ENCODE data around the gene CLNS1A. TPM values are rescaled to one million over a fixed set of nuclear protein-coding genes. Genes with fewer than 3 reads are reported as not detected.
"Not testable (repeated sequence)": the region's sequence is repeated elsewhere in the genome, so short reads cannot be mapped to it uniquely, and the experiment has no call there.

CLNS1A gene
- total RNA-seq, 8 experiments from 2014 or later: 94.9 to 163 (median 144) TPM

- Histone ChIP-seq H3K27ac (no peak overlapping the region), H3K4me1 (replicated peaks in 1 of 2) (no peaks in the 10 kb centered on the region), H3K4me3 (no peak overlapping the region)
- WGBS, 10 experiments: 33 to 83% (median 67%) methylated on average over 1 to 3 of the region's 3 CpGs; no CpG with 5 or more reads in 1 of the 10 experiments
- no peak for ATAC-seq (replicated peaks in 6 of 8)
- in situ Hi-C loops (cut with MboI; ENCODE audit: low pct_unique_long_range_greater_than_20kb in 2 of 9, low sequenced_read_pairs in 9 of 9, unreplicated experiment in 9 of 9): no loop called here
Measured at GRCh38 chr11:77650123-77650522, 12.5 kb upstream of the CLNS1A start.

GRCh38 chr11:77647654-77648305 lies 10.2 kb upstream of the CLNS1A start:
- in situ Hi-C loops (cut with MboI; ENCODE audit: low pct_unique_long_range_greater_than_20kb in 2 of 9, low sequenced_read_pairs in 9 of 9, unreplicated experiment in 9 of 9): no loop called here
- Histone ChIP-seq H3K27ac (no peak overlapping the region), H3K4me3 (no peak overlapping the region), H3K4me1 (replicated peaks in 1 of 2) (no peaks in the 10 kb centered on the region)
- ATAC-seq (replicated peaks in 6 of 8): peak in 1 of 8 experiments; percentile 28
- WGBS, 10 experiments: 75 to 100% (median 88%) methylated on average over 1 to 3 of the region's 3 CpGs

- 67 to 100% (median 80%) methylated on average over 1 of the region's 1 CpG; no CpG with 5 or more reads in 5 of the 10 experiments for WGBS, 10 experiments
- no peaks in the 10 kb centered on the region for H3K4me1 ChIP-seq (replicated peaks in 1 of 2)
- no peak overlapping the region for H3K27ac ChIP-seq
- ATAC-seq (replicated peaks in 6 of 8): no peak
- in situ Hi-C loops (cut with MboI; ENCODE audit: low pct_unique_long_range_greater_than_20kb in 2 of 9, low sequenced_read_pairs in 9 of 9, unreplicated experiment in 9 of 9): no loop called here
- H3K4me3 ChIP-seq: no peak overlapping the region
Measured at GRCh38 chr11:77644887-77645286, 7.3 kb upstream of the CLNS1A start.

GRCh38 chr11:77642228-77642627 lies 4.6 kb upstream of the CLNS1A start:
- Histone ChIP-seq H3K27ac (no peak overlapping the region), H3K4me1 (replicated peaks in 1 of 2) (peaks cover 4 to 5% of the 10 kb centered on the region in 2 donors), H3K4me3 (no peak overlapping the region)
- WGBS, 10 experiments: 65 to 100% (median 81%) methylated on average over 1 to 2 of the region's 2 CpGs
- ATAC-seq (replicated peaks in 6 of 8): no peak
- in situ Hi-C loops (cut with MboI; ENCODE audit: low pct_unique_long_range_greater_than_20kb in 2 of 9, low sequenced_read_pairs in 9 of 9, unreplicated experiment in 9 of 9): no loop called here

- in situ Hi-C loops (cut with MboI; ENCODE audit: low pct_unique_long_range_greater_than_20kb in 2 of 9, low sequenced_read_pairs in 9 of 9, unreplicated experiment in 9 of 9): no loop called here
- ATAC-seq (replicated peaks in 6 of 8): peak in 2 of 8 experiments; percentile 3
- WGBS, 10 experiments: 0 to 8% (median 1%) methylated on average over 3 to 14 of the region's 14 CpGs
Measured at GRCh38 chr11:77636731-77637344, 756 bp downstream of the CLNS1A start.

GRCh38 chr11:77633926-77634325 lies 3.7 kb downstream of the CLNS1A start:
- 78 to 100% (median 94%) methylated on average over 2 to 5 of the region's 5 CpGs; no CpG with 5 or more reads in 1 of the 10 experiments for WGBS, 10 experiments
- H3K4me3 ChIP-seq; H3K27ac ChIP-seq; in situ Hi-C loops (cut with MboI; ENCODE audit: low pct_unique_long_range_greater_than_20kb in 2 of 9, low sequenced_read_pairs in 9 of 9, unreplicated experiment in 9 of 9); ATAC-seq (replicated peaks in 6 of 8): not testable (repeated sequence)
- peaks cover 11 to 17% of the 10 kb centered on the region in 2 donors for H3K4me1 ChIP-seq (replicated peaks in 1 of 2)

More at GRCh38 chr11:77636731-77637344, 756 bp downstream of the CLNS1A start:
- Histone ChIP-seq H3K27ac (peak overlapping the region; percentile 77 to 93), H3K4me1 (replicated peaks in 1 of 2) (peaks cover 10 to 11% of the 10 kb centered on the region in 2 donors), H3K4me3 (peak overlapping the region; percentile 53 to 99 (median 79))

GRCh38 chr11:77630157-77630710 lies 7.4 kb downstream of the CLNS1A start:
- ATAC-seq (replicated peaks in 6 of 8): peak in 2 of 8 experiments; percentile 37 to 75
- 26 to 100% (median 82%) methylated on average over 2 to 4 of the region's 4 CpGs; no CpG with 5 or more reads in 1 of the 10 experiments for WGBS, 10 experiments

GRCh38 chr11:77619576-77620198 lies 17.9 kb downstream of the CLNS1A start:
- peak in 3 of 8 experiments; percentile 34 to 37 (median 35) for ATAC-seq (replicated peaks in 6 of 8)
- 50 to 100% (median 90%) methylated on average over 1 to 2 of the region's 3 CpGs; no CpG with 5 or more reads in 1 of the 10 experiments for WGBS, 10 experiments

More at GRCh38 chr11:77630157-77630710, 7.4 kb downstream of the CLNS1A start:
- peaks cover 0 to 6% of the 10 kb centered on the region in 2 donors for H3K4me1 ChIP-seq (replicated peaks in 1 of 2)
- H3K27ac ChIP-seq: no peak overlapping the region
- in situ Hi-C loops (cut with MboI; ENCODE audit: low pct_unique_long_range_greater_than_20kb in 2 of 9, low sequenced_read_pairs in 9 of 9, unreplicated experiment in 9 of 9): no loop called here
- no peak overlapping the region for H3K4me3 ChIP-seq

GRCh38 chr11:77617892-77618291 lies 19.7 kb downstream of the CLNS1A start:
- no peak for ATAC-seq (replicated peaks in 6 of 8)
- WGBS, 10 experiments: 0 to 100% (median 98%) methylated on average over 1 to 3 of the region's 3 CpGs; no CpG with 5 or more reads in 1 of the 10 experiments
- Histone ChIP-seq H3K4me1 (replicated peaks in 1 of 2) (no peaks in the 10 kb centered on the region), H3K27ac (no peak overlapping the region), H3K4me3 (no peak overlapping the region)
- in situ Hi-C loops (cut with MboI; ENCODE audit: low pct_unique_long_range_greater_than_20kb in 2 of 9, low sequenced_read_pairs in 9 of 9, unreplicated experiment in 9 of 9): no loop called here

More at GRCh38 chr11:77619576-77620198, 17.9 kb downstream of the CLNS1A start:
- Histone ChIP-seq H3K4me1 (replicated peaks in 1 of 2) (no peaks in the 10 kb centered on the region), H3K27ac (no peak overlapping the region), H3K4me3 (no peak overlapping the region)
- in situ Hi-C loops (cut with MboI; ENCODE audit: low pct_unique_long_range_greater_than_20kb in 2 of 9, low sequenced_read_pairs in 9 of 9, unreplicated experiment in 9 of 9): no loop called here

GRCh38 chr11:77611921-77612320 lies 25.7 kb downstream of the CLNS1A start:
- H3K27ac ChIP-seq: no peak overlapping the region
- in situ Hi-C loops (cut with MboI; ENCODE audit: low pct_unique_long_range_greater_than_20kb in 2 of 9, low sequenced_read_pairs in 9 of 9, unreplicated experiment in 9 of 9): no loop called here
- no peak for ATAC-seq (replicated peaks in 6 of 8)
- H3K4me1 ChIP-seq (replicated peaks in 1 of 2): no peaks in the 10 kb centered on the region
- no peak overlapping the region for H3K4me3 ChIP-seq

GRCh38 chr11:77609234-77609633 lies 28.4 kb downstream of the CLNS1A start:
- in situ Hi-C loops (cut with MboI; ENCODE audit: low pct_unique_long_range_greater_than_20kb in 2 of 9, low sequenced_read_pairs in 9 of 9, unreplicated experiment in 9 of 9): no loop called here
- 60 to 100% (median 95%) methylated on average over 1 of the region's 1 CpG; no CpG with 5 or more reads in 2 of the 10 experiments for WGBS, 10 experiments
- no peak overlapping the region for H3K4me3 ChIP-seq
- no peak overlapping the region for H3K27ac ChIP-seq
- peaks cover 0 to 3% of the 10 kb centered on the region in 2 donors for H3K4me1 ChIP-seq (replicated peaks in 1 of 2)
- ATAC-seq (replicated peaks in 6 of 8): no peak

GRCh38 chr11:77604281-77604680 lies 33.3 kb downstream of the CLNS1A start:
- no peak for ATAC-seq (replicated peaks in 6 of 8)
- in situ Hi-C loops (cut with MboI; ENCODE audit: low pct_unique_long_range_greater_than_20kb in 2 of 9, low sequenced_read_pairs in 9 of 9, unreplicated experiment in 9 of 9): no loop called here
- WGBS, 10 experiments: 86 to 100% (median 100%) methylated on average over 1 to 2 of the region's 2 CpGs; no CpG with 5 or more reads in 2 of the 10 experiments

More at GRCh38 chr11:77604281-77604680, 33.3 kb downstream of the CLNS1A start:
- H3K4me1 ChIP-seq (replicated peaks in 1 of 2): peaks cover 2 to 25% of the 10 kb centered on the region in 2 donors
- H3K27ac ChIP-seq: no peak overlapping the region
- no peak overlapping the region for H3K4me3 ChIP-seq
